Right atrium auricular region (tissue), 2 donors: Measurements from ENCODE around the gene DLG4. TPM values are rescaled to one million over a fixed set of nuclear protein-coding genes. Genes with fewer than 3 reads are reported as not detected.

Experiments
- DNase-seq: peaks from one replicate; pipeline ENCODE4 v3.0.0-alpha.2; 2019; ENCODE audit warnings: low spot score
- H3K27ac ChIP-seq, 2 donors: fragments of 200-600 bp; sonication (generic); 1 replicate in 1 of 2; 2 replicates in 1 of 2; pipeline ENCODE4 v1.5.1; 2016 to 2019
- H3K27me3 ChIP-seq, 2 donors: fragments of 200-600 bp; sonication (generic); one replicate each; pipeline versions ENCODE4 v1.5.1 to v1.6.0; 2017 to 2019
- H3K36me3 ChIP-seq: fragments of 200-600 bp; sonication (generic); one replicate; pipeline ENCODE4 v1.5.1; 2016
- H3K4me1 ChIP-seq, 2 donors: fragments of 200-600 bp; sonication (generic); one replicate each; pipeline versions ENCODE4 v1.5.1 to v1.6.0; 2017 to 2019
- H3K4me3 ChIP-seq, 2 donors: fragments of 200-600 bp; sonication (generic); 1 replicate in 1 of 2; 2 replicates in 1 of 2; pipeline ENCODE4 v1.5.1; 2017 to 2019; ENCODE audit warnings: mild to moderate bottlenecking in 1 of 2, moderate library complexity in 1 of 2
- H3K9me3 ChIP-seq, 2 donors: fragments of 200-600 bp; sonication (generic); one replicate each; pipeline ENCODE4 v1.5.1; 2019
- total RNA-seq, 2 donors: library from RNA; depleted of rRNA; stranded (reverse); fragments of >200 nt; gene quantifications; one replicate each; pipeline ENCODE4 v1.1.0, GENCODE V29; 2016
- TF ChIP-seq, protein P1 (sequence below), 2 donors: fragments of 200-600 bp; sonication (generic); IDR thresholded peaks; one replicate each; pipeline ENCODE4 v1.5.1; 2019; ENCODE audit warnings: antibody characterized with exemption in 2 of 2

Gene DLG4
- total RNA-seq, 2 donors from 2014 or later: 15.1 to 33.4 TPM

DNA sequence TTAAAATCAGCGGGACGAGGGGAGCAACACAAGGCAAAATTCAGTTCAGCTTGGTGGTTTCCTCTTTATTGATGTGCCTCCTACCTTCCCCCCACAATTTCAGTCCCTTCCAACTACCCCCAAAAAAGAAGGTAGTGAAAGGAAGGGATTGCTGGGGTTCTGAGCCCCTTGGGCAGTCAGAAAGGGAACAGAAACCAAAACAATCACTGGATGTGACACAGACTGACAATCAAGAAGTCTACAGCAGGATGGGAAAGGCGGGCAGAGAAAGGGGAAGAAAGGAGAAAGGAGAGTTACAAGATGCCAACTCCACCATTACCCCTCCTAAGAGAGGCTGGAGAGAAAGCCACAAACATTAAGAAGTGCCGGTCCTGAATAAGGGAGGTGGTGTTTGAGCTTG lies 20.7 kb upstream of the DLG4 start:
- Histone ChIP-seq H3K27me3 (no peaks in the 10 kb centered on the region), H3K4me1 (peaks cover 0 to 43% of the 10 kb centered on the region in 2 donors), H3K27ac (peak overlapping the region; percentile 96 to 99), H3K36me3 (peaks cover 39% of the 10 kb centered on the region), H3K9me3 (no peaks in the 10 kb centered on the region), H3K4me3 (peak overlapping the region in 1 of 2 donors; percentile 83)
- no peak for DNase-seq
- TF ChIP-seq, protein P1, sequence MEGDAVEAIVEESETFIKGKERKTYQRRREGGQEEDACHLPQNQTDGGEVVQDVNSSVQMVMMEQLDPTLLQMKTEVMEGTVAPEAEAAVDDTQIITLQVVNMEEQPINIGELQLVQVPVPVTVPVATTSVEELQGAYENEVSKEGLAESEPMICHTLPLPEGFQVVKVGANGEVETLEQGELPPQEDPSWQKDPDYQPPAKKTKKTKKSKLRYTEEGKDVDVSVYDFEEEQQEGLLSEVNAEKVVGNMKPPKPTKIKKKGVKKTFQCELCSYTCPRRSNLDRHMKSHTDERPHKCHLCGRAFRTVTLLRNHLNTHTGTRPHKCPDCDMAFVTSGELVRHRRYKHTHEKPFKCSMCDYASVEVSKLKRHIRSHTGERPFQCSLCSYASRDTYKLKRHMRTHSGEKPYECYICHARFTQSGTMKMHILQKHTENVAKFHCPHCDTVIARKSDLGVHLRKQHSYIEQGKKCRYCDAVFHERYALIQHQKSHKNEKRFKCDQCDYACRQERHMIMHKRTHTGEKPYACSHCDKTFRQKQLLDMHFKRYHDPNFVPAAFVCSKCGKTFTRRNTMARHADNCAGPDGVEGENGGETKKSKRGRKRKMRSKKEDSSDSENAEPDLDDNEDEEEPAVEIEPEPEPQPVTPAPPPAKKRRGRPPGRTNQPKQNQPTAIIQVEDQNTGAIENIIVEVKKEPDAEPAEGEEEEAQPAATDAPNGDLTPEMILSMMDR (IDR thresholded peaks at IDR 0.05): no peak

DNA sequence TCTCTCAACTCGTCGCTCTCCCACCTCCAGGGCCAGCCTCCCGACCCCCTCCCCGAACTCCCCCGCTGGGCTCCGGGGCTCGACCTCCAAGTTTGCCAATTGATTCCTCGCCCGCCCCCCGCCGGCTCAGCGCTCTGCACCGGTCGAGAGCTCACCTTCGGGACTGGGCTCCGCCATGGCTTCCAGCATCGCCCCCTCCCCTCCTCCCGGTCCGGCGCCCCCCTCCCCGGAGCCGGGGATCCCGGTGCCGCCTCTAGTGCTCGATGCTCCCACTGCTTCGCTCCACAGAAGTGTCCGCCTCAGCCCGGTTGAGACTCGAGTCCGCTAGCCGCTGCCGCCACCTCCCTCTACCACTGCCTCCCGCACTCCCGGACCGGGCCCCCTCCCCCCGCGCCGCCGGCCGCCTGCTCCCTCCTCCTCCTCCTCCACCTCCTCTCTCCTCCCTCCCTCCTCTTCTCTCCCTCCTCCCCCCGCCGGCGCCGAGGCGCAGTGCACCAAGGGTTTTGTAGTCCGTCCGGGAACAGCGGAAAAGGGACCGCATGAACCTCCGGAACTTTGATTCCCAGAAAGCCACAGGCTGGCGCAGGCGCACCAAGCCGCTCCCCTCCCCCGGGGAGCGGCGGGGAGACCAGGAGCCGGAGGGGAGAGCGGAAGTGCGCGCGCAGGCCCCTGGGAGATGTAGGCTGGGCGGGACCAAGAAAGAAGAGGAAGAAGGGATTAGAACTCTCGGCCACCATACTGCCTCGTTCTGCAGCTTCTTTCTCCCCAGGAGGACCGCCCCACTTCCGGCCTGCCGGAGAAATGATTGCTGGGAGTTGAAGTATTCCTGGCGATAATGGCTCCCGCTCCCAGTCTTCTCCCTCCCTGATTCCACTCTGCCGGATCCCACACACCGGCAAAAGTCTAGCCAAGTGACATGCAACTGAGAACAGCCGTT lies 19.7 kb upstream of the DLG4 start, which contains the start of gene PHF23:
Gene PHF23 (minus strand): TSS at position 367 of the 937 bp plus-strand sequence. CDS start 178 bp downstream, at position 189.
- Histone ChIP-seq H3K27me3 (no peaks in the 10 kb centered on the region), H3K9me3 (no peaks in the 10 kb centered on the region), H3K4me3 (peak within 1 kb of the TSS; percentile 93 to 96), H3K27ac (peak within 1 kb of the TSS; percentile 93), H3K4me1 (peaks cover 0 to 51% of the 10 kb centered on the region in 2 donors), H3K36me3 (peaks cover 33% of the 10 kb centered on the region)
- TF ChIP-seq, protein P1 (IDR thresholded peaks at IDR 0.05): no peak
- DNase-seq: peak; percentile 99

DNA sequence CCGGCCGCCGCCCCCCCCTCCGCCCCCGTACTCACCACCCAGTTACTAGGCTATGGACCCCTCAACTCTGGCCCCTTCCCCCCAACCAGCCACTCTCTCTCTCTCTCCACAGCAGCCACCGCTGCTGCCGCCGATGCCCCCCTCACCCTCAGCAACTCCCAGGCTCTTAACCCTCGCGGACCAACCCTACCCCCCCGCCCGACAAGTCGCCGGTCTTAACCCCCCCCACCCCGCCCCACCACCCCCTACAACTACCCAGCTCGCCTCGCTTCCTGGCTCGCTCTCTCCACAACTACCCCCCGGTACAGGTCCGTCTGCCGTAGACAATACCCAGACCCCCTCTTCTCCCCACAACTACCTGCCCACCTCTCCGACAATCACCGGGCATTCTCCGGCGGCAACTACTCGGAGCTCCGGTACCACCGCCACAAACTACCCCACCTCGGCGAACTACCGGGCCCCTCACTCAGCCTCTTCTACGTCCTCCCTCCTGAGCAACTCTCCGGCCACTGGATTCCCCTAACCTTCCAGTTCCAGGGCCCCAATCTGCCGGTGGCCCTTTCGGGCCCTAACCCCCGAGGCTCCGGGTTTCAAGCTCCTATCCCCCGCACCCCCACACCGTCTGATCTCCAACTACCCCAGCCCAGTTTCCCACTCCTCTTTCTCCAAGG lies 18.9 kb upstream of the DLG4 start:
- peak overlapping the region; percentile 93 to 96 for H3K4me3 ChIP-seq
- peak overlapping the region; percentile 93 for H3K27ac ChIP-seq
- peaks cover 26% of the 10 kb centered on the region for H3K36me3 ChIP-seq
- TF ChIP-seq, protein P1 (IDR thresholded peaks at IDR 0.05): no peak
- H3K9me3 ChIP-seq: no peaks in the 10 kb centered on the region
- DNase-seq: no peak
- peaks cover 0 to 50% of the 10 kb centered on the region in 2 donors for H3K4me1 ChIP-seq
- H3K27me3 ChIP-seq: no peaks in the 10 kb centered on the region

DNA sequence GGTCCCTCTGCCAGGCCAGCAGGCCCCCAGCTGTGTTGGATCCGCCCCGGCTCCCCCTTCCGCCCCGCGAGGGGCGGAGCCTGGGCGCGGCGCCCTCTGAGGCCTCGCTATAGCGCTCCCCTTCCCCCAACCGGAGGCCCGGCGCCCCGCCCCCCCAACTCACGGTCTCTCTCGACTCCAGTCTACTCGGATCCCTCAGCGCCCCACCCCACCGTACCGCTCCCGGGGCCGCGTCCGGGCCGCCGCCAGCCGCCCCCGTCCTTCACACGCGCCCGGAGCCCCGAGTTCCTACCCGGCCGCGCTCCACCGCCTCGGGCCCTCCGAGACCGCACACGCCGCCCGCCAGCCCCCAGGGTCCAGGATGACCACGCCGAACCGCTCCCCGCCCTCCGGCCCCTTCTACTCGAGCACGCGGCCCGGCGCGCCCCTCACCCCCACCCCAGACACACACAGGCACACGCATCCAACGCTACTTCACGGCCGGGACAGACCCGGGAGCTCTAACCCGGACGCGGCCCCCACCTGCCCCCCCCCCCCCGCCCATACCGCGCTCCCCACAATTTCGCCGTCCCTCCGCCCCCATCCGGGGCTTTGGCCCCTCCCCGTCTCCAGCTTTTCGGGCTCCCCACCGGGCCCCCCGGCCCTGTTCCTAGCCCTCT lies 18.3 kb upstream of the DLG4 start:
- no peak for DNase-seq

DNA sequence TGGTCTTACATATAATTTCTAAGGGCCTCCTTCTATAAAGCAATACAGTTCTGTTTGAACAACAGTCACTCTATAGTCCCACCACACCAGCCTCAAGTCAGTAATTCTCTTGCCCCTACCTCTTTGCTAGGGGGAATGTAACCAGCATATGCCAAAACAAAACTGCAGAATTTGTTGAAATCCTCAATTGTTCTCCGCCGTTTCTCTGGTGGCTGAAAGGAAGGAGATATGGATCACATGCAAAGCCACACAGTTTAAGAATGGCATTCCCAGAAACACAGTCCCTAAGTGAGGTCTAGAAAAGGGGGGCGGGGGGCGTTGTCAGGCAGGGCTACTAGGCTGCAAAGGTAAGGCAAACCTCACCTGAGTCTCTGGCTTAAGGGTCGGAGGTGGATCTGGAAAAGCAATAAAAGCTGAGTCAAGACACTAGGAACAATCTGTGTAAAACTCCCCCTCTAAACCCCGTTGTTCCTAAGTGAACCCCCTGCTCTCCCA lies 17.7 kb upstream of the DLG4 start:
- H3K9me3 ChIP-seq: no peaks in the 10 kb centered on the region
- peak overlapping the region; percentile 93 to 96 for H3K4me3 ChIP-seq
- TF ChIP-seq, protein P1 (IDR thresholded peaks at IDR 0.05): no peak
- DNase-seq: no peak
- H3K27me3 ChIP-seq: no peaks in the 10 kb centered on the region
- peaks cover 26% of the 10 kb centered on the region for H3K36me3 ChIP-seq
- peaks cover 0 to 58% of the 10 kb centered on the region in 2 donors for H3K4me1 ChIP-seq
- peak overlapping the region; percentile 93 for H3K27ac ChIP-seq

More for the DNA sequence above, 18.3 kb upstream of the DLG4 start:
- Histone ChIP-seq H3K9me3 (no peaks in the 10 kb centered on the region), H3K4me3 (peak overlapping the region; percentile 93 to 96), H3K4me1 (peaks cover 0 to 52% of the 10 kb centered on the region in 2 donors), H3K27me3 (no peaks in the 10 kb centered on the region), H3K36me3 (peaks cover 26% of the 10 kb centered on the region), H3K27ac (peak overlapping the region; percentile 93)
- TF ChIP-seq, protein P1 (IDR thresholded peaks at IDR 0.05): no peak
